Ishikawa (cell line): Measurements from ENCODE around the gene PPP2R2D.

Experiments used
- CEBPB ChIP-seq: IDR thresholded peaks from 2 replicates; pipeline ENCODE4 v1.6.1; 2012
- CREB1 ChIP-seq: IDR thresholded peaks from 2 replicates; pipeline ENCODE4 v1.6.1; 2012; ENCODE audit warnings: low read depth
- EGR1 ChIP-seq: IDR thresholded peaks from 2 replicates; pipeline ENCODE4 v1.6.1; 2012
- EP300 ChIP-seq: IDR thresholded peaks from 2 replicates; pipeline ENCODE4 v1.6.1; 2012; ENCODE audit warnings: borderline replicate concordance
- FOXM1 ChIP-seq: IDR thresholded peaks from 2 replicates; pipeline ENCODE4 v1.6.1; 2012; ENCODE audit warnings: low read depth, borderline replicate concordance
- MAX ChIP-seq: IDR thresholded peaks from 2 replicates; pipeline ENCODE4 v1.6.1; 2012
- NFIC ChIP-seq: IDR thresholded peaks from 2 replicates; pipeline ENCODE4 v1.6.1; 2012
- RAD21 ChIP-seq: IDR thresholded peaks from 2 replicates; pipeline ENCODE4 v1.6.1; 2012; ENCODE audit warnings: low read depth
- REST ChIP-seq: IDR thresholded peaks from 2 replicates; pipeline ENCODE4 v1.6.1; 2012; ENCODE audit warnings: low read depth, mild to moderate bottlenecking
- TAF1 ChIP-seq: IDR thresholded peaks from 2 replicates; pipeline ENCODE4 v1.6.1; 2012; ENCODE audit warnings: low read depth, mild to moderate bottlenecking
- TCF12 ChIP-seq: IDR thresholded peaks from 2 replicates; pipeline ENCODE4 v1.6.1; 2012; ENCODE audit warnings: low read depth
- TEAD4 ChIP-seq: IDR thresholded peaks from 2 replicates; pipeline ENCODE4 v1.6.1; 2012
- USF1 ChIP-seq: IDR thresholded peaks from 2 replicates; pipeline ENCODE4 v1.6.1; 2012
- YY1 ChIP-seq: IDR thresholded peaks from 2 replicates; pipeline ENCODE4 v1.6.1; 2012; ENCODE audit warnings: low read depth
- ZBTB7A ChIP-seq: IDR thresholded peaks from 2 replicates; pipeline ENCODE4 v1.6.1; 2012; ENCODE audit warnings: low read depth

Gene PPP2R2D

GRCh38 chr10:131892806-131893675, 7.8 kb upstream of the PPP2R2D start:
- TF ChIP-seq TCF12 = no peak
- no peak for TF ChIP-seq FOXM1
- no peak for TF ChIP-seq NFIC
- TF ChIP-seq CEBPB = no peak
- TF ChIP-seq YY1 = no peak

GRCh38 chr10:131895116-131895515, 5.7 kb upstream of the PPP2R2D start:
- TF ChIP-seq EP300 (no peak), TAF1 (no peak), REST (no peak), ZBTB7A (no peak), USF1 (no peak), CREB1 (no peak)

GRCh38 chr10:131896403-131896802, 4.4 kb upstream of the PPP2R2D start:
- no peak for TF ChIP-seq CREB1
- TF ChIP-seq EGR1 = no peak
- no peak for TF ChIP-seq REST
- no peak for TF ChIP-seq FOXM1
- no peak for TF ChIP-seq RAD21
- TF ChIP-seq TEAD4 = no peak

- no peak for TF ChIP-seq RAD21
- no peak for TF ChIP-seq TEAD4
- no peak for TF ChIP-seq REST
- no peak for TF ChIP-seq MAX
- TF ChIP-seq CEBPB = no peak
- no peak for TF ChIP-seq ZBTB7A
- no peak for TF ChIP-seq TCF12
- TF ChIP-seq YY1 = no peak
- no peak for TF ChIP-seq NFIC
- TF ChIP-seq FOXM1 = no peak
- no peak for TF ChIP-seq EGR1
- no peak for TF ChIP-seq CREB1
- TF ChIP-seq EP300 = no peak
- TF ChIP-seq TAF1 = no peak
- TF ChIP-seq USF1 = no peak
These were observed 3.4 kb upstream of the PPP2R2D start for GRCh38 chr10:131897297-131897899.

- no peak for TF ChIP-seq TEAD4
These were observed 2.7 kb upstream of the PPP2R2D start for GRCh38 chr10:131898061-131898460.
